Measurements from ENCODE around the gene UCK2. TPM values are rescaled to one million over a fixed set of nuclear protein-coding genes. Genes with fewer than 3 reads are reported as not detected.

UCK2 gene
- total RNA-seq, 1 experiment from 2014 or later = 88.4 TPM

DNA sequence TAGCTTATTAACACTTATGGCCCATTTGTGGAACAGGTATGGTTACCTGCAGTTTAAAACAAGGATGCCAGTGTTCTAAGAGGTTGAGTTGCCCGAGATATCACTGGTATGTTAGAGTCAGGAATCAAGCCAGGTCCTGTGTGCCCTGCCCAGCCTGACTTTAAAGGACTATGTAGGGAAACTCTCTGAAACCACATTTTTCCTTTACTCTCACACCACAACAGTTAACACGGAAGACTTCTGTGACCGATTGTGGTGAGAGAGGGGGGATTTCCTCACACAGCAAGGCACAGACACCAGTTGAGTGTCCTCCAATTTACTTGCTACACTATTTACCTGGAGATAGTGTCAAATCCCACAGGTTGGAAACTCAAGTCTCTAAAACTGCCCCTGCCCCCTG, 47.8 kb downstream of the UCK2 start:
- ChIA-PET CTCF (no interaction called here), RAD21 (ENCODE audit: low non-redundant PET in 1 of 2, low total read pairs in 2 of 2, uncharacterized antibody in 2 of 2, unreplicated experiment in 2 of 2) (no interaction called here), POLR2A (no interaction called here)
- H2AFZ ChIP-seq (ENCODE audit: low read depth, low read length, poor library complexity, severe bottlenecking) = no peak overlapping the region
- H3K9ac ChIP-seq (ENCODE audit: low read length) = no peak overlapping the region
- DNase-seq (ENCODE audit: low read depth, low spot score) = no peak
- no peak overlapping the region for H3K4me3 ChIP-seq (replicated peaks in 1 of 2; ENCODE audit: low read depth in 1 of 2, low read length in 2 of 2)
- H3K36me3 ChIP-seq (ENCODE audit: control insufficient read depth in 1 of 2, insufficient read depth in 2 of 2, low read length in 2 of 2) = peaks cover 0 to 6% of the 10 kb centered on the region in 2 experiments; a peak in 1 of 4 replicates
- peaks cover 100% of the 10 kb centered on the region for H3K79me2 ChIP-seq (ENCODE audit: insufficient read depth, low read length)
- BruUV-seq (replicated peaks) = no TSS peak
- peaks cover 0 to 7% of the 10 kb centered on the region in 2 experiments; a peak in 1 of 4 replicates for H3K9me3 ChIP-seq (ENCODE audit: control insufficient read depth in 1 of 2, insufficient read depth in 1 of 2, low read depth in 1 of 2, low read length in 2 of 2)
- TF ChIP-seq CEBPB (IDR thresholded peaks at IDR 0.05; ENCODE audit: low read depth) (no peak), EZH2phosphoT487 (IDR thresholded peaks at IDR 0.05; ENCODE audit: borderline replicate concordance) (no peak), ZNF274 (IDR thresholded peaks at IDR 0.05; ENCODE audit: low read depth, low read length) (no peak), CBX3 (IDR thresholded peaks at IDR 0.05; ENCODE audit: low read depth) (no peak), EZH2 (IDR thresholded peaks at IDR 0.05) (no peak), SIN3A (IDR thresholded peaks at IDR 0.05; ENCODE audit: low read depth) (no peak), EGR1 (IDR thresholded peaks at IDR 0.05; ENCODE audit: low read depth) (no peak), ELF1 (IDR thresholded peaks at IDR 0.05; ENCODE audit: borderline replicate concordance, low read depth) (no peak), TCF7L2 (IDR thresholded peaks at IDR 0.05; ENCODE audit: borderline replicate concordance, extremely low read depth, insufficient read depth, insufficient read length) (no peak), ZFX (IDR thresholded peaks at IDR 0.05) (no peak), POLR2AphosphoS5 (IDR thresholded peaks at IDR 0.05; ENCODE audit: low read depth, low read length) (no peak), FOSL1 (IDR thresholded peaks at IDR 0.05; ENCODE audit: low read depth) (no peak), JUND (IDR thresholded peaks at IDR 0.05) (no peak), POLR2A (IDR thresholded peaks at IDR 0.05; ENCODE audit: borderline replicate concordance, extremely low read depth, insufficient read depth, insufficient read length) (no peak), RAD21 (IDR thresholded peaks at IDR 0.05; ENCODE audit: low read depth) (no peak), SRF (IDR thresholded peaks at IDR 0.05; ENCODE audit: low read depth) (no peak)
- TF ChIP-seq, protein P1, sequence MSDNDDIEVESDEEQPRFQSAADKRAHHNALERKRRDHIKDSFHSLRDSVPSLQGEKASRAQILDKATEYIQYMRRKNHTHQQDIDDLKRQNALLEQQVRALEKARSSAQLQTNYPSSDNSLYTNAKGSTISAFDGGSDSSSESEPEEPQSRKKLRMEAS (IDR thresholded peaks at IDR 0.05) = no peak
- TF ChIP-seq, protein P2, sequence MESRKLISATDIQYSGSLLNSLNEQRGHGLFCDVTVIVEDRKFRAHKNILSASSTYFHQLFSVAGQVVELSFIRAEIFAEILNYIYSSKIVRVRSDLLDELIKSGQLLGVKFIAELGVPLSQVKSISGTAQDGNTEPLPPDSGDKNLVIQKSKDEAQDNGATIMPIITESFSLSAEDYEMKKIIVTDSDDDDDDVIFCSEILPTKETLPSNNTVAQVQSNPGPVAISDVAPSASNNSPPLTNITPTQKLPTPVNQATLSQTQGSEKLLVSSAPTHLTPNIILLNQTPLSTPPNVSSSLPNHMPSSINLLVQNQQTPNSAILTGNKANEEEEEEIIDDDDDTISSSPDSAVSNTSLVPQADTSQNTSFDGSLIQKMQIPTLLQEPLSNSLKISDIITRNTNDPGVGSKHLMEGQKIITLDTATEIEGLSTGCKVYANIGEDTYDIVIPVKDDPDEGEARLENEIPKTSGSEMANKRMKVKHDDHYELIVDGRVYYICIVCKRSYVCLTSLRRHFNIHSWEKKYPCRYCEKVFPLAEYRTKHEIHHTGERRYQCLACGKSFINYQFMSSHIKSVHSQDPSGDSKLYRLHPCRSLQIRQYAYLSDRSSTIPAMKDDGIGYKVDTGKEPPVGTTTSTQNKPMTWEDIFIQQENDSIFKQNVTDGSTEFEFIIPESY (IDR thresholded peaks at IDR 0.05; ENCODE audit: extremely low read depth, insufficient replicate concordance, low read length) = no peak
- TF ChIP-seq, protein P3, sequence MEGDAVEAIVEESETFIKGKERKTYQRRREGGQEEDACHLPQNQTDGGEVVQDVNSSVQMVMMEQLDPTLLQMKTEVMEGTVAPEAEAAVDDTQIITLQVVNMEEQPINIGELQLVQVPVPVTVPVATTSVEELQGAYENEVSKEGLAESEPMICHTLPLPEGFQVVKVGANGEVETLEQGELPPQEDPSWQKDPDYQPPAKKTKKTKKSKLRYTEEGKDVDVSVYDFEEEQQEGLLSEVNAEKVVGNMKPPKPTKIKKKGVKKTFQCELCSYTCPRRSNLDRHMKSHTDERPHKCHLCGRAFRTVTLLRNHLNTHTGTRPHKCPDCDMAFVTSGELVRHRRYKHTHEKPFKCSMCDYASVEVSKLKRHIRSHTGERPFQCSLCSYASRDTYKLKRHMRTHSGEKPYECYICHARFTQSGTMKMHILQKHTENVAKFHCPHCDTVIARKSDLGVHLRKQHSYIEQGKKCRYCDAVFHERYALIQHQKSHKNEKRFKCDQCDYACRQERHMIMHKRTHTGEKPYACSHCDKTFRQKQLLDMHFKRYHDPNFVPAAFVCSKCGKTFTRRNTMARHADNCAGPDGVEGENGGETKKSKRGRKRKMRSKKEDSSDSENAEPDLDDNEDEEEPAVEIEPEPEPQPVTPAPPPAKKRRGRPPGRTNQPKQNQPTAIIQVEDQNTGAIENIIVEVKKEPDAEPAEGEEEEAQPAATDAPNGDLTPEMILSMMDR (IDR thresholded peaks at IDR 0.05 in 2 of 3, conservative IDR thresholded peaks at IDR 0.05 in 1 of 3; ENCODE audit: borderline replicate concordance in 1 of 3, insufficient read depth in 1 of 3, low read depth in 2 of 3, low read length in 2 of 3) = no peak
- H3K9me2 ChIP-seq (ENCODE audit: insufficient read depth) = no peaks in the 10 kb centered on the region
- no peak overlapping the region for H3K27ac ChIP-seq (ENCODE audit: low read depth, low read length)
- intact Hi-C loops (cut with micrococcal nuclease) = no loop called here
- peaks cover 18% of the 10 kb centered on the region; the same call in 1 of the 2 replicates for H4K20me1 ChIP-seq (ENCODE audit: insufficient read depth)
- peaks cover 11 to 15% of the 10 kb centered on the region in 2 experiments for H3K4me1 ChIP-seq (ENCODE audit: control insufficient read depth in 1 of 2, insufficient read depth in 2 of 2, low read length in 2 of 2)
- ATAC-seq = no peak
- no peak overlapping the region for H3K4me2 ChIP-seq (ENCODE audit: low read length)
- H3K27me3 ChIP-seq (ENCODE audit: insufficient read depth, low read length) = no peaks in the 10 kb centered on the region

Data from HCT116 (cell line).